ENCODE data around the gene CEP41. TPM values are rescaled to one million over a fixed set of nuclear protein-coding genes. Genes with fewer than 3 reads are reported as not detected.

Gene CEP41
- total and polyA plus RNA-seq, 10 of the 15 experiments (the other 5 are each of a cell fraction or from before 2014, with no cell fraction given): 11.4 to 43.0 (median 24.7) TPM

DNA sequence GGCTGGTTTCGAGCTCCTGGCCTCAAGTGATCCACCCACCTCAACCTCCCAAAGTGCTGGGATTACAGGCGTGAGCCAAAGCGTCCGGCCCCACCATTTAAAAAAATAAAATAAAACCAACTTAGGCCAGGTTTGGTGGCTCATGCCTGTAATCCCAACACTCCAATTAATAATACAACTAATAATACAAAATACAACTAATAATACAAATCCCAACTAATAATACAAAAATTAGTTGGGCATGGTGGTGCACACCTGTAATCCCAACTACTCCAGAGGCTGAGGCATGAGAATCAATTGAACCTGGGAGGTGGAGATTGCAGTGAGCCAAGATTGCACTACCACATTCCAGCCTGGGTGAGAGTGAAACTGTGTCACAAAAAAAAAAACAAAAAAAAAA is 27.6 kb downstream of the CEP41 start:
- in situ Hi-C loops (cut with MboI): no loop called here
- CTCF ChIA-PET: interaction anchor here (0.8 to 1.2 kb wide), 2 partner anchors 9 to 51 kb away, joined by 3 read pairs; no protein-coding TSS in a partner anchor

More for the DNA sequence above, 27.6 kb downstream of the CEP41 start:
- Histone ChIP-seq H3K27me3 (replicated peaks in 1 of 2; ENCODE audit: control insufficient read depth in 2 of 2, insufficient read depth in 2 of 2, low read length in 1 of 2) (no peaks in the 10 kb centered on the region), H3K4me1 (ENCODE audit: control insufficient read depth, insufficient read depth, low read length) (no peaks in the 10 kb centered on the region), H4K20me1 (ENCODE audit: control insufficient read depth, insufficient read depth) (no peaks in the 10 kb centered on the region), H3K4me3 (no peak overlapping the region), H3K36me3 (ENCODE audit: control insufficient read depth in 2 of 2, insufficient read depth in 2 of 2, low read length in 1 of 2) (peaks cover 0 to 5% of the 10 kb centered on the region in 2 experiments; a peak in 2 of 4 replicates), H3K9me3 (replicated peaks; ENCODE audit: control insufficient read depth, insufficient read depth, low read length) (no peaks in the 10 kb centered on the region), H2AFZ (ENCODE audit: control insufficient read depth, low read depth, low read length) (no peak overlapping the region), H3K79me2 (ENCODE audit: control insufficient read depth, insufficient read depth, low read length) (no peaks in the 10 kb centered on the region), H3K27ac (ENCODE audit: control insufficient read depth, insufficient read depth) (no peak overlapping the region), H3K4me2 (ENCODE audit: control insufficient read depth, insufficient read depth) (no peak overlapping the region), H3K9ac (ENCODE audit: control insufficient read depth, insufficient read depth, low read length) (no peak overlapping the region)
- POLR2A ChIA-PET: interaction anchor here (0.5 kb wide), 1 partner anchor 378 kb away, joined by 8 read pairs; no protein-coding TSS in a partner anchor
- TF ChIP-seq STAT3 (IDR thresholded peaks at IDR 0.05; ENCODE audit: low read depth, low read length) (no peak), ETV6 (conservative IDR thresholded peaks at IDR 0.05 in 1 of 2, IDR thresholded peaks at IDR 0.05 in 1 of 2; ENCODE audit: borderline replicate concordance in 1 of 2, low read depth in 1 of 2) (no peak), TAF1 (IDR thresholded peaks at IDR 0.05; ENCODE audit: borderline replicate concordance, low read depth, low read length) (no peak), PML (IDR thresholded peaks at IDR 0.05; ENCODE audit: low read length) (no peak), WRNIP1 (IDR thresholded peaks at IDR 0.05; ENCODE audit: borderline replicate concordance, low read depth, low read length) (no peak), TCF3 (IDR thresholded peaks at IDR 0.05; ENCODE audit: borderline replicate concordance, insufficient read depth, low read depth, low read length) (no peak), PAX8 (IDR thresholded peaks at IDR 0.05) (no peak), JUND (IDR thresholded peaks at IDR 0.05; ENCODE audit: low read depth, low read length) (no peak), SUZ12 (IDR thresholded peaks at IDR 0.05; ENCODE audit: unreplicated experiment) (no peak)
- TF ChIP-seq, protein P1, sequence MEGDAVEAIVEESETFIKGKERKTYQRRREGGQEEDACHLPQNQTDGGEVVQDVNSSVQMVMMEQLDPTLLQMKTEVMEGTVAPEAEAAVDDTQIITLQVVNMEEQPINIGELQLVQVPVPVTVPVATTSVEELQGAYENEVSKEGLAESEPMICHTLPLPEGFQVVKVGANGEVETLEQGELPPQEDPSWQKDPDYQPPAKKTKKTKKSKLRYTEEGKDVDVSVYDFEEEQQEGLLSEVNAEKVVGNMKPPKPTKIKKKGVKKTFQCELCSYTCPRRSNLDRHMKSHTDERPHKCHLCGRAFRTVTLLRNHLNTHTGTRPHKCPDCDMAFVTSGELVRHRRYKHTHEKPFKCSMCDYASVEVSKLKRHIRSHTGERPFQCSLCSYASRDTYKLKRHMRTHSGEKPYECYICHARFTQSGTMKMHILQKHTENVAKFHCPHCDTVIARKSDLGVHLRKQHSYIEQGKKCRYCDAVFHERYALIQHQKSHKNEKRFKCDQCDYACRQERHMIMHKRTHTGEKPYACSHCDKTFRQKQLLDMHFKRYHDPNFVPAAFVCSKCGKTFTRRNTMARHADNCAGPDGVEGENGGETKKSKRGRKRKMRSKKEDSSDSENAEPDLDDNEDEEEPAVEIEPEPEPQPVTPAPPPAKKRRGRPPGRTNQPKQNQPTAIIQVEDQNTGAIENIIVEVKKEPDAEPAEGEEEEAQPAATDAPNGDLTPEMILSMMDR (IDR thresholded peaks at IDR 0.05 in 2 of 3, conservative IDR thresholded peaks at IDR 0.05 in 1 of 3; ENCODE audit: control insufficient read depth in 2 of 3, extremely low read depth in 1 of 3, insufficient read depth in 1 of 3, low read depth in 3 of 3, low read length in 3 of 3): no peak
- DNase-seq (ENCODE audit: low read depth, low spot score) (no peak), ATAC-seq (no peak), FAIRE-seq (no peak)
- intact Hi-C loops (cut with micrococcal nuclease; ENCODE audit: unreplicated experiment): no loop called here
- RAD21 ChIA-PET (ENCODE audit: unreplicated experiment): no interaction called here
- SMC1A ChIA-PET (ENCODE audit: uncharacterized antibody, unreplicated experiment): interaction anchor here (1.2 to 1.4 kb wide), 2 partner anchors 9 to 14 kb away, joined by 3 to 5 read pairs; no protein-coding TSS in a partner anchor
- 97% methylated on average over 4 of the region's 4 CpGs for WGBS (ENCODE audit: insufficient coverage, insufficient replicate concordance, low lambda C conversion rate, missing lambda C conversion rate)
- BruUV-seq (replicated peaks): no TSS peak

All from GM12878 (cell line).